ENCODE data around the gene PTCD1. TPM values are rescaled to one million over a fixed set of nuclear protein-coding genes. Genes with fewer than 3 reads are reported as not detected.
A peak's percentile ranks its signal among the peaks of the same experiment; 100 is the strongest.

PTCD1 gene
- total and polyA plus RNA-seq, 9 of the 15 experiments (the other 6 are each of a cell fraction or from before 2014, with no cell fraction given), result 0.46 to 17.1 (median 6.2) TPM

DNA sequence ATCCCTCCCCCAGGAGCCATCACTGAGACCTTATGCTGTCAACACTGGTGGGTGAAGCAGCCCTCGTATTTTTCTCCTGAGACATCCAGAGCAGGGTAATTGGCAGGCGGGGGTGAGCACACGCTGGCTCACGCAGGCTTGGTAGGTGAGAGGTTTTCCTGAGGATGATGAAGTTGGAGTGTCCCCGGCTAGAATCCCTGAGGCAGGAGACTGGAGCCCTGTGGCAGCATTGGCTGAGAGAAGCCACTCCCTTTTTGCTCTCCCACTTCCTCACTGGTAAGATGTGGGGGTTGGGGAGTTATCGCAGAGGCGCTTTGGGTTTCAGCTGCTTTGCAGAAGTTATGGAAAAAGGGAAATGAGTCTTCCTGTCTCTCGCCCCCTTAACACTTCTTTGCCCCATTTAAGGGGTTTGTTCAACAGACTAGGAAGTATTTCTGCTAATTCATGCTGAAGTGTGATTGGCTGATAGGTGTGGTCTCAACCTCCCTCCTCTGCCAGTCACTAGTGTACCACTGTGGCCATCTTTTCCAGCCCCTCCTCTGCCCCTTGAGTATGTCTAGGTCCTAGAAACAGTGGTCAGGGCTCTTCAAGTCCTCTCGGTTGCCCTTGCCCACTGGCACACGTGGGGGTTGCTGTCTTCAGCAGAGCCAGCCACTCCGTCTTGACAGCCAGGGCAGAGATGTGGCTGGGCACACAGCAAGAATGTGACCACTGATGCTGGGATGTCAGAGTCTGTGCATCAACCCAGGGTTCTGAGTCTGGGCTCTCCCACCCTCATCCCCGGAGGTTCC, 58.4 kb downstream of the PTCD1 start (continued):
- TF ChIP-seq LCOR (CRISPR knock-in tag; IDR thresholded peaks at IDR 0.05) (peak; percentile 69), TFAM (CRISPR knock-in tag; conservative IDR thresholded peaks at IDR 0.05) (no peak), MYBL2 (IDR thresholded peaks at IDR 0.05; ENCODE audit: low read depth) (no peak), MYBL2 (CRISPR knock-in tag; IDR thresholded peaks at IDR 0.05; ENCODE audit: borderline replicate concordance) (no peak), CTBP1 (IDR thresholded peaks at IDR 0.05; ENCODE audit: borderline replicate concordance) (peak; percentile 34; the same call in 1 of the 2 replicates), ZNF165 (CRISPR knock-in tag; IDR thresholded peaks at IDR 0.05; ENCODE audit: borderline replicate concordance) (0 out of 2 replicates have a peak, but pooled peaks have one; percentile 21), ATF7 (IDR thresholded peaks at IDR 0.05) (0 out of 2 replicates have a peak, but pooled peaks have one; percentile 39), ZSCAN32 (CRISPR knock-in tag; IDR thresholded peaks at IDR 0.05) (no peak), ZNF436 (CRISPR knock-in tag; IDR thresholded peaks at IDR 0.05) (no peak), SRSF9 (IDR thresholded peaks at IDR 0.05; ENCODE audit: borderline replicate concordance, low read depth, low read length) (no peak), ZEB2 (IDR thresholded peaks at IDR 0.05) (no peak), ZNF324 (CRISPR knock-in tag; IDR thresholded peaks at IDR 0.05) (no peak), JUN (IDR thresholded peaks at IDR 0.05; ENCODE audit: borderline replicate concordance, low read depth, low read length) (no peak), JUN (CRISPR knock-in tag; IDR thresholded peaks at IDR 0.05; ENCODE audit: borderline replicate concordance) (no peak), ZNF79 (CRISPR knock-in tag; IDR thresholded peaks at IDR 0.05; ENCODE audit: low read depth) (no peak), MAFG (tag; conservative IDR thresholded peaks at IDR 0.05) (no peak), ZNF217 (CRISPR knock-in tag; IDR thresholded peaks at IDR 0.05) (no peak)
- TF ChIP-seq, protein P1, sequence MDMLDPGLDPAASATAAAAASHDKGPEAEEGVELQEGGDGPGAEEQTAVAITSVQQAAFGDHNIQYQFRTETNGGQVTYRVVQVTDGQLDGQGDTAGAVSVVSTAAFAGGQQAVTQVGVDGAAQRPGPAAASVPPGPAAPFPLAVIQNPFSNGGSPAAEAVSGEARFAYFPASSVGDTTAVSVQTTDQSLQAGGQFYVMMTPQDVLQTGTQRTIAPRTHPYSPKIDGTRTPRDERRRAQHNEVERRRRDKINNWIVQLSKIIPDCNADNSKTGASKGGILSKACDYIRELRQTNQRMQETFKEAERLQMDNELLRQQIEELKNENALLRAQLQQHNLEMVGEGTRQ (CRISPR knock-in tag; IDR thresholded peaks at IDR 0.05), result no peak
- TF ChIP-seq, protein P2, sequence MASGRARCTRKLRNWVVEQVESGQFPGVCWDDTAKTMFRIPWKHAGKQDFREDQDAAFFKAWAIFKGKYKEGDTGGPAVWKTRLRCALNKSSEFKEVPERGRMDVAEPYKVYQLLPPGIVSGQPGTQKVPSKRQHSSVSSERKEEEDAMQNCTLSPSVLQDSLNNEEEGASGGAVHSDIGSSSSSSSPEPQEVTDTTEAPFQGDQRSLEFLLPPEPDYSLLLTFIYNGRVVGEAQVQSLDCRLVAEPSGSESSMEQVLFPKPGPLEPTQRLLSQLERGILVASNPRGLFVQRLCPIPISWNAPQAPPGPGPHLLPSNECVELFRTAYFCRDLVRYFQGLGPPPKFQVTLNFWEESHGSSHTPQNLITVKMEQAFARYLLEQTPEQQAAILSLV (tag; IDR thresholded peaks at IDR 0.05), result no peak
- TF ChIP-seq, protein P3, sequence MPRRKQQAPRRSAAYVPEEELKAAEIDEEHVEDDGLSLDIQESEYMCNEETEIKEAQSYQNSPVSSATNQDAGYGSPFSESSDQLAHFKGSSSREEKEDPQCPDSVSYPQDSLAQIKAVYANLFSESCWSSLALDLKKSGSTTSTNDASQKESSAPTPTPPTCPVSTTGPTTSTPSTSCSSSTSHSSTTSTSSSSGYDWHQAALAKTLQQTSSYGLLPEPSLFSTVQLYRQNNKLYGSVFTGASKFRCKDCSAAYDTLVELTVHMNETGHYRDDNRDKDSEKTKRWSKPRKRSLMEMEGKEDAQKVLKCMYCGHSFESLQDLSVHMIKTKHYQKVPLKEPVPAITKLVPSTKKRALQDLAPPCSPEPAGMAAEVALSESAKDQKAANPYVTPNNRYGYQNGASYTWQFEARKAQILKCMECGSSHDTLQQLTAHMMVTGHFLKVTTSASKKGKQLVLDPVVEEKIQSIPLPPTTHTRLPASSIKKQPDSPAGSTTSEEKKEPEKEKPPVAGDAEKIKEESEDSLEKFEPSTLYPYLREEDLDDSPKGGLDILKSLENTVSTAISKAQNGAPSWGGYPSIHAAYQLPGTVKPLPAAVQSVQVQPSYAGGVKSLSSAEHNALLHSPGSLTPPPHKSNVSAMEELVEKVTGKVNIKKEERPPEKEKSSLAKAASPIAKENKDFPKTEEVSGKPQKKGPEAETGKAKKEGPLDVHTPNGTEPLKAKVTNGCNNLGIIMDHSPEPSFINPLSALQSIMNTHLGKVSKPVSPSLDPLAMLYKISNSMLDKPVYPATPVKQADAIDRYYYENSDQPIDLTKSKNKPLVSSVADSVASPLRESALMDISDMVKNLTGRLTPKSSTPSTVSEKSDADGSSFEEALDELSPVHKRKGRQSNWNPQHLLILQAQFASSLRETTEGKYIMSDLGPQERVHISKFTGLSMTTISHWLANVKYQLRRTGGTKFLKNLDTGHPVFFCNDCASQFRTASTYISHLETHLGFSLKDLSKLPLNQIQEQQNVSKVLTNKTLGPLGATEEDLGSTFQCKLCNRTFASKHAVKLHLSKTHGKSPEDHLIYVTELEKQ (CRISPR knock-in tag; IDR thresholded peaks at IDR 0.05), result no peak
- TF ChIP-seq, protein P4, sequence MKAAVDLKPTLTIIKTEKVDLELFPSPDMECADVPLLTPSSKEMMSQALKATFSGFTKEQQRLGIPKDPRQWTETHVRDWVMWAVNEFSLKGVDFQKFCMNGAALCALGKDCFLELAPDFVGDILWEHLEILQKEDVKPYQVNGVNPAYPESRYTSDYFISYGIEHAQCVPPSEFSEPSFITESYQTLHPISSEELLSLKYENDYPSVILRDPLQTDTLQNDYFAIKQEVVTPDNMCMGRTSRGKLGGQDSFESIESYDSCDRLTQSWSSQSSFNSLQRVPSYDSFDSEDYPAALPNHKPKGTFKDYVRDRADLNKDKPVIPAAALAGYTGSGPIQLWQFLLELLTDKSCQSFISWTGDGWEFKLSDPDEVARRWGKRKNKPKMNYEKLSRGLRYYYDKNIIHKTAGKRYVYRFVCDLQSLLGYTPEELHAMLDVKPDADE (conservative IDR thresholded peaks at IDR 0.05; ENCODE audit: control insufficient read depth, low read depth, low read length), result no peak
- TF ChIP-seq, protein P5, sequence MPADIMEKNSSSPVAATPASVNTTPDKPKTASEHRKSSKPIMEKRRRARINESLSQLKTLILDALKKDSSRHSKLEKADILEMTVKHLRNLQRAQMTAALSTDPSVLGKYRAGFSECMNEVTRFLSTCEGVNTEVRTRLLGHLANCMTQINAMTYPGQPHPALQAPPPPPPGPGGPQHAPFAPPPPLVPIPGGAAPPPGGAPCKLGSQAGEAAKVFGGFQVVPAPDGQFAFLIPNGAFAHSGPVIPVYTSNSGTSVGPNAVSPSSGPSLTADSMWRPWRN (IDR thresholded peaks at IDR 0.05; ENCODE audit: low read depth), result no peak
